Endodermal cell (in vitro differentiated cells): ENCODE results near the gene CEP70. TPM values are rescaled to one million over a fixed set of nuclear protein-coding genes. Genes with fewer than 3 reads are reported as not detected.
"Not testable (repeated sequence)": the region's sequence is repeated elsewhere in the genome, so short reads cannot be mapped to it uniquely, and the experiment has no call there.

Experiments used
- DNase-seq: peaks from one replicate; pipeline ENCODE4 v3.0.0-alpha.2; 2017
- H3K27ac ChIP-seq: 2 replicates; pipeline ENCODE4 v1.5.1; 2013; ENCODE audit warnings: mild to moderate bottlenecking, low read depth, low read length, moderate library complexity
- H3K27me3 ChIP-seq: 2 replicates; pipeline ENCODE4 v1.6.1; 2013; ENCODE audit warnings: mild to moderate bottlenecking, low read length, moderate library complexity; ENCODE audit not compliant: insufficient read depth, control insufficient read depth, poor library complexity, severe bottlenecking
- H3K36me3 ChIP-seq: 2 replicates; pipeline ENCODE4 v1.7.0; 2013; ENCODE audit warnings: mild to moderate bottlenecking, low read length, moderate library complexity; ENCODE audit not compliant: control insufficient read depth, insufficient read depth
- H3K4me1 ChIP-seq: one replicate; pipeline ENCODE4 v1.7.0; 2013; ENCODE audit warnings: low read length; ENCODE audit not compliant: control insufficient read depth, insufficient read depth
- H3K4me3 ChIP-seq: 2 replicates; pipeline ENCODE4 v1.5.1; 2013; ENCODE audit warnings: mild to moderate bottlenecking, low read length, moderate library complexity
- H3K9ac ChIP-seq: 2 replicates; pipeline ENCODE4 v1.6.1; 2013; ENCODE audit warnings: mild to moderate bottlenecking, low read length, moderate library complexity; ENCODE audit not compliant: poor library complexity, severe bottlenecking; ENCODE audit errors: extremely low read depth
- H3K9me3 ChIP-seq: 2 replicates; pipeline ENCODE4 v1.6.1; 2013; ENCODE audit warnings: mild to moderate bottlenecking, low read length, moderate library complexity; ENCODE audit not compliant: control insufficient read depth
- H3K27ac Mint-ChIP-seq: 2 replicates; pipeline ENCODE4 v1.8.0; 2020; ENCODE audit warnings: mixed read lengths
- H3K27me3 Mint-ChIP-seq: 2 replicates; pipeline ENCODE4 v1.8.0; 2021; ENCODE audit warnings: mild to moderate bottlenecking, mixed read lengths; ENCODE audit not compliant: insufficient read depth
- H3K36me3 Mint-ChIP-seq: 2 replicates; pipeline ENCODE4 v1.8.0; 2020; ENCODE audit warnings: low read depth, mixed read lengths
- H3K4me1 Mint-ChIP-seq: 2 replicates; pipeline ENCODE4 v1.8.0; 2020; ENCODE audit warnings: mixed read lengths
- H3K4me3 Mint-ChIP-seq: 2 replicates; pipeline ENCODE4 v1.8.0; 2020; ENCODE audit warnings: mild to moderate bottlenecking, moderate library complexity, mixed read lengths
- H3K9me3 Mint-ChIP-seq: 2 replicates; pipeline ENCODE4 v1.8.0; 2020; ENCODE audit warnings: mild to moderate bottlenecking, mixed read lengths
- CTCF ChIP-seq: fragments of 200-600 bp; sonication (generic); conservative IDR thresholded peaks from 2 replicates; pipeline ENCODE4 v1.5.0; 2021; ENCODE audit warnings: antibody characterized with exemption, mild to moderate bottlenecking
- WGBS, 2 experiments: methylation state at CpG; one replicate each; pipeline versions ENCODE4 v1.1.5 to v1.1.7; 2013; ENCODE audit warnings: missing lambda C conversion rate in 2 of 2, mixed read lengths in 1 of 2; ENCODE audit not compliant: insufficient coverage in 1 of 2, insufficient read length in 1 of 2; 5-methylcytosine and 5-hydroxymethylcytosine counted together
- total RNA-seq, 2 donors: library from RNA; stranded (reverse); fragmentation: NEBNext Ultra II Directional in 1 of 2; extraction: Animal tissue kit (Norgen Biotek cat#: 25700) in 1 of 2; gene quantifications; 2 replicates in 1 of 2; 3 replicates in 1 of 2; pipeline ENCODE4 v1.2.1, GENCODE V29; 2021

CEP70 gene
- total RNA-seq, 2 donors from 2014 or later, result 113 to 131 TPM

GRCh38 chr3:138493804-138494606 lies 100.1 kb downstream of the CEP70 start:
- H3K9me3 ChIP-seq, result peaks cover 36% of the 10 kb centered on the region
- no peak for DNase-seq
- Mint-ChIP-seq H3K4me3 (no peak overlapping the region), H3K27me3 (peaks cover 1% of the 10 kb centered on the region), H3K4me1 (no peaks in the 10 kb centered on the region), H3K9me3 (peaks cover 30% of the 10 kb centered on the region), H3K27ac (no peak overlapping the region), H3K36me3 (peaks cover 79% of the 10 kb centered on the region)
- WGBS, 2 experiments, result 91 to 100% methylated on average over 2 to 3 of the region's 3 CpGs
- no peak for TF ChIP-seq CTCF
- H3K27ac ChIP-seq, result no peak overlapping the region
- no peak overlapping the region for H3K4me3 ChIP-seq
- peaks cover 80% of the 10 kb centered on the region for H3K36me3 ChIP-seq
- H3K27me3 ChIP-seq, result no peaks in the 10 kb centered on the region
- no peaks in the 10 kb centered on the region for H3K4me1 ChIP-seq
- H3K9ac ChIP-seq, result no peak overlapping the region

DNA sequence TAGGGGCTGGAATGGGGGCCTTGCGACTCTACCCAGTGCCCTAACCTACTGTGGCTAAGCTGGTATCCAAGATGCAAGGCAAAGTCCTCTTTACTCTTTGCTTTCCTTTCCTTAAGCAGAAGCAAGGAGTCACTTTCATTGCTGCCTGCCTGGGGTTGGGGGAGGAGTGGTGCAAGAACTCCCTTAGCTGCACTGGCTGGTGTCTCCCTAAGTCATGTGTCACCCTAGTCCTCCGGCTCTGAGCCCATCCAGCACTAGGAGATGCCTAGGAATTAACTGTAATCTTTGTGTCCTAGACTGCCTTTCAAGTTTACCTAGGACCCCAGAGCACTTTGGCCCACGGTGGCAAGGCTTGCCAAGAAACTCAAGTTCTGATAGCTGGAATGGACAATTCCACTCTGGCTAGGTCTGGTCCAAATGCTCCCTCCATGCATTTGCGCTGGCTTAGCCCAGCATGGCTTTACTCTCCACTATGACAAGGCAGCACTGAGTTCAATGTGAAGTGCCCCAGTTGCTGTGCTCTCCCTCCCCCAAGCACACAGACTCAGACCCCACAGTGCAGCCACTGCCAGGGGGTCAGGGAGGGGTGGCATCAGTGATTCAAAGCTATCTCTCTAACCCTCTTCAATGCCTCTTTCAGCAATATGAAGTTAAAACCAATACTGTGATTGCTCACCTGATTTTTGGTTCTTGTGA lies 100.9 kb downstream of the CEP70 start:
- no peak overlapping the region for H3K4me3 ChIP-seq
- no peaks in the 10 kb centered on the region for H3K4me1 ChIP-seq
- Mint-ChIP-seq H3K9me3 (peaks cover 36% of the 10 kb centered on the region), H3K4me3 (no peak overlapping the region), H3K27ac (no peak overlapping the region), H3K27me3 (peaks cover 5% of the 10 kb centered on the region), H3K4me1 (no peaks in the 10 kb centered on the region), H3K36me3 (peaks cover 79% of the 10 kb centered on the region)
- no peak overlapping the region for H3K27ac ChIP-seq
- H3K36me3 ChIP-seq, result peaks cover 74% of the 10 kb centered on the region
- TF ChIP-seq CTCF, result no peak
- peaks cover 43% of the 10 kb centered on the region for H3K9me3 ChIP-seq
- H3K27me3 ChIP-seq, result no peaks in the 10 kb centered on the region
- WGBS, 2 experiments, result 93 to 96% methylated on average over 2 to 4 of the region's 4 CpGs
- no peak for DNase-seq
- no peak overlapping the region for H3K9ac ChIP-seq

DNA sequence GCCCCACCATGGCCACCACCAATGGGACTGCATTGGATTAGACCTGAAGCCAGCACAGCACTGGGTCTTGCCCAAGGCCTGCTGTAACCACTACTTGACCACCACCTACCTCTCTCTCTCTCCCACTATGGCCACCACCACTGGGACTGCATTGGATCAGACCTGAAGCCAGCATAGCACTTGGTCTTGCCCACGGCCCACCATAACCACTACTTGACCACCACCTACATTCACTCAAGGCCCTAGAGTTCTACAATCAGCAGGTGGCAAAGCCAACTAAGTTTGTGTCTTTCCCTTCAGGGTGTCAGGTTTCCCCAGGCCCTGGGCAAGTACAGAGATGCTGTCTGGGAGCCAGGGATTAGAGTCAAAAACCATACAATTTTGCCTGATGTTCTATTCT lies 102.1 kb downstream of the CEP70 start:
- H3K27ac Mint-ChIP-seq, result no peak overlapping the region
- DNase-seq, result no peak
- WGBS, 2 experiments, result 92 to 100% methylated on average over 1 of the region's 1 CpG

GRCh38 chr3:138486580-138486979 lies 107.5 kb downstream of the CEP70 start:
- Histone ChIP-seq H3K9me3 (peaks cover 64% of the 10 kb centered on the region), H3K4me3 (peak overlapping the region; percentile 36), H3K36me3 (peaks cover 17% of the 10 kb centered on the region)
- H3K4me1 ChIP-seq, H3K9ac ChIP-seq, H3K4me3 Mint-ChIP-seq, DNase-seq, H3K4me1 Mint-ChIP-seq, H3K27me3 ChIP-seq, H3K27ac ChIP-seq, H3K27me3 Mint-ChIP-seq, H3K27ac Mint-ChIP-seq: not testable (repeated sequence)
- Mint-ChIP-seq H3K36me3 (peaks cover 61% of the 10 kb centered on the region), H3K9me3 (peaks cover 73% of the 10 kb centered on the region)
- 91 to 95% methylated on average over 4 to 6 of the region's 6 CpGs for WGBS, 2 experiments

More for the DNA sequence above, 102.1 kb downstream of the CEP70 start:
- Histone ChIP-seq H3K4me3 (no peak overlapping the region), H3K4me1 (no peaks in the 10 kb centered on the region), H3K9me3 (peaks cover 54% of the 10 kb centered on the region), H3K27ac (no peak overlapping the region), H3K27me3 (no peaks in the 10 kb centered on the region), H3K36me3 (peaks cover 65% of the 10 kb centered on the region), H3K9ac (no peak overlapping the region)
- H3K36me3 Mint-ChIP-seq, result peaks cover 80% of the 10 kb centered on the region
- H3K27me3 Mint-ChIP-seq, result peaks cover 5% of the 10 kb centered on the region
- H3K4me1 Mint-ChIP-seq, result no peaks in the 10 kb centered on the region
- TF ChIP-seq CTCF, result no peak
- peaks cover 47% of the 10 kb centered on the region for H3K9me3 Mint-ChIP-seq
- no peak overlapping the region for H3K4me3 Mint-ChIP-seq

GRCh38 chr3:138484672-138485071 lies 109.4 kb downstream of the CEP70 start:
- not testable (repeated sequence) for H3K4me1 Mint-ChIP-seq, H3K9ac ChIP-seq, H3K27ac ChIP-seq, H3K27me3 ChIP-seq, H3K36me3 ChIP-seq, H3K4me3 ChIP-seq, H3K27ac Mint-ChIP-seq, DNase-seq, H3K4me1 ChIP-seq, H3K27me3 Mint-ChIP-seq, H3K4me3 Mint-ChIP-seq
- H3K9me3 ChIP-seq, result peaks cover 45% of the 10 kb centered on the region
- peaks cover 44% of the 10 kb centered on the region for H3K36me3 Mint-ChIP-seq
- peaks cover 55% of the 10 kb centered on the region for H3K9me3 Mint-ChIP-seq
- WGBS, 2 experiments, result 98 to 100% methylated on average over 4 to 17 of the region's 17 CpGs
